ENCODE measurements around the gene SMIM22. TPM values are rescaled to one million over a fixed set of nuclear protein-coding genes. Genes with fewer than 3 reads are reported as not detected.

The SMIM22 gene
- total RNA-seq, 4 donors from 2014 or later, result 10.1 to 20.9 (median 18.7) TPM; not detected in 1

DNA sequence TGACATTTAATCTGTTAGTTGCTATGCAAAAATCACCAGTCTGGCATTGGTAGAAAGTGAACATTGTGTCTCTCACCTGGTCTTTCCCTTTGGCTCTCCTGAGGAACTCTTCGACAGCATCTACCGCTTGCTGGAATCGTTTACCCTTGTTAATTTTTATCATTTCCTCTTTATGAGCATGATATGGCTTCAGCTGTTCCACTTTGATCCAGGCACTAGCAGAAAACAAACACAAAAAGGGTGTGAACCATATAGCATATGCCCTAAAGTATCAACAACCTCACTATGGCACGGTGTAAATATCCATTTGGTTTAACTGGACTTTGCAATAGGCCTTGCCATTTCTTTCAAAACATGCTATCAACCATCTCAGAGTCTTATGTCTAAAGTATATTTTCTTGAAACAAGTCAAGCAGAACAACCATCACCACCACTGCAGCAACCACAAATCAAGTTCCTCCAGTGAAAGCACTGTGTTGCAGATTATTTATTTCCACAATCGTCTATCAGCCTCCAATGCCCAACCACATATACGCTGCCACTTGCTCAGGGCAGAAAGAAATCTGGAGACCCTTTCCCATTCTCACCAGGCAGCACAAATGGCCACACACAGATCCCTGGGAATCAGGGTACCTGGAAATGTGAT is 37.7 kb downstream of the SMIM22 start:
- DNase-seq (ENCODE audit: low spot score in 2 of 2), result no peak
- H3K36me3 ChIP-seq, result peaks cover 82% of the 10 kb centered on the region
- no peak overlapping the region for H3K4me3 ChIP-seq
- H3K4me1 ChIP-seq, result no peaks in the 10 kb centered on the region
- H3K27ac ChIP-seq, result no peak overlapping the region
- H3K9me3 ChIP-seq, result no peaks in the 10 kb centered on the region
- no peaks in the 10 kb centered on the region for H3K27me3 ChIP-seq
- TF ChIP-seq EP300 (IDR thresholded peaks at IDR 0.05), result no peak
- TF ChIP-seq POLR2AphosphoS5 (IDR thresholded peaks at IDR 0.05), result no peak
- TF ChIP-seq CTCF (IDR thresholded peaks at IDR 0.05), result no peak
- no peak for TF ChIP-seq POLR2A (IDR thresholded peaks at IDR 0.05)
- 86% methylated on average over 6 of the region's 6 CpGs for WGBS

DNA sequence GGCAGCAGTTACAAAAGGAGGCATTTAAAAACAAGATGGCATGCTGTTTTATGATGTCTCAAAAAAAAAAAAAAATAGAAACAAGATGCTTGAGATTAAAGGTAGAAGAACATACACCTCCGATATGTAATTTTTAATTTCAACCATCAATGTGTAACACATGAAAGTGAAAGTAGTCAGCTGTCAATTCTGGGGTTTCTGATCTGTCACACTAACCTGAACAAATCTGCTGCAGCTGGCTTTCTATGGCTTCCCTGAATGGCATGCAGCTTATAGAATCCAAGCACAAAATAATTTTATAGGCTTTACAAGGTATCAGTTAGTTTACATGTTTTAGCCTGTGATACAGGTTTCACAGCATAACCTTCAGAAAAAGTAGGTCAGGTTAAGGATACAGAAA is 38.4 kb downstream of the SMIM22 start:
- Histone ChIP-seq H3K36me3 (peaks cover 82% of the 10 kb centered on the region), H3K4me3 (no peak overlapping the region), H3K27me3 (no peaks in the 10 kb centered on the region), H3K27ac (no peak overlapping the region), H3K4me1 (no peaks in the 10 kb centered on the region), H3K9me3 (no peaks in the 10 kb centered on the region)
- TF ChIP-seq EP300 (IDR thresholded peaks at IDR 0.05) (no peak), CTCF (IDR thresholded peaks at IDR 0.05) (no peak), POLR2AphosphoS5 (IDR thresholded peaks at IDR 0.05) (no peak), POLR2A (IDR thresholded peaks at IDR 0.05) (no peak)
- no peak for DNase-seq (ENCODE audit: low spot score in 2 of 2)
- 86% methylated on average over 1 of the region's 1 CpG for WGBS

DNA sequence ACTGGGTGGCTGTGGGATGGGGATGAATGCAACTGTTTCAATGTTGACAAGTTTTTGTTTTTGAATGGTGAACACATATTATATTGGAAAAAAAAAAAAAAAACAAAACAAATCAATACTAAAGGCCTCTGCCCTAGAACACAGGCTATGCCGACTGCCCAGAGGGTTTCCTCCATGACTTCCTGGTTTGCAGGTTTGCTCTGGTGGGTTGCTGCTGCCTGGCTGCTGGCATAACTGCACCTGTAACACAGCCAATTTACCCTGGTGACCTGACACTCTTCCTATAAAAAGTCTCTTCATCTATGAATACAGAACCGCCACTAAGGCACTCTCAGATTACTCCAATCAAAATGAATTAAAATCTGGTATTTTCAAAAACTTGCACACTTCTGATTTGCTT is 41.6 kb downstream of the SMIM22 start:
- H3K36me3 ChIP-seq, result peaks cover 79% of the 10 kb centered on the region

GRCh38 chr16:4837733-4838501 is 42.7 kb downstream of the SMIM22 start:
- H3K9me3 ChIP-seq, result no peaks in the 10 kb centered on the region
- no peaks in the 10 kb centered on the region for H3K4me1 ChIP-seq
- peak in 1 of 2 donors; percentile 14 for DNase-seq (ENCODE audit: low spot score in 2 of 2)
- H3K4me3 ChIP-seq, result no peak overlapping the region
- no peaks in the 10 kb centered on the region for H3K27me3 ChIP-seq
- peaks cover 79% of the 10 kb centered on the region for H3K36me3 ChIP-seq
- TF ChIP-seq POLR2A (IDR thresholded peaks at IDR 0.05), result no peak
- no peak for TF ChIP-seq POLR2AphosphoS5 (IDR thresholded peaks at IDR 0.05)
- 84% methylated on average over 13 of the region's 13 CpGs for WGBS
- H3K27ac ChIP-seq, result no peak overlapping the region

More for the DNA sequence above, 41.6 kb downstream of the SMIM22 start:
- no peaks in the 10 kb centered on the region for H3K9me3 ChIP-seq
- no peak overlapping the region for H3K27ac ChIP-seq
- no peak overlapping the region for H3K4me3 ChIP-seq
- whole genome bisulfite sequencing, result 93% methylated on average over 2 of the region's 2 CpGs
- peak in 1 of 2 donors; percentile 17 for DNase-seq (ENCODE audit: low spot score in 2 of 2)
- TF ChIP-seq CTCF (IDR thresholded peaks at IDR 0.05) (no peak), POLR2AphosphoS5 (IDR thresholded peaks at IDR 0.05) (no peak), EP300 (IDR thresholded peaks at IDR 0.05) (no peak)
- no peaks in the 10 kb centered on the region for H3K4me1 ChIP-seq
- no peaks in the 10 kb centered on the region for H3K27me3 ChIP-seq

- Histone ChIP-seq H3K27me3 (no peaks in the 10 kb centered on the region), H3K4me3 (no peak overlapping the region), H3K9me3 (no peaks in the 10 kb centered on the region), H3K36me3 (peaks cover 88% of the 10 kb centered on the region), H3K27ac (no peak overlapping the region), H3K4me1 (peaks cover under 1% of the 10 kb centered on the region)
- WGBS, result 73% methylated on average over 5 of the region's 5 CpGs
- DNase-seq (ENCODE audit: low spot score in 2 of 2), result peak in 1 of 2 donors; percentile 44
- TF ChIP-seq POLR2AphosphoS5 (IDR thresholded peaks at IDR 0.05), result no peak
- no peak for TF ChIP-seq CTCF (IDR thresholded peaks at IDR 0.05)
- no peak for TF ChIP-seq POLR2A (IDR thresholded peaks at IDR 0.05)
- no peak for TF ChIP-seq EP300 (IDR thresholded peaks at IDR 0.05)
Observed at GRCh38 chr16:4839942-4840341, 44.8 kb downstream of the SMIM22 start.
